Esophagus muscularis mucosa (tissue), 3 donors: Measurements from ENCODE around the gene DGCR8.

Experiments
- POLR2A ChIP-seq: fragments of 450-650 bp; IDR thresholded peaks from one replicate; pipeline ENCODE4 v1.6.1; 2017; ENCODE audit warnings: antibody characterized with exemption, moderate library complexity, mild to moderate bottlenecking, low read depth
- TF ChIP-seq, protein P1 (sequence below), 3 experiments: fragments of 200-600 bp in 2 of 3; fragments of 450-650 bp in 1 of 3; sonication (generic) in 2 of 3; IDR thresholded peaks; one replicate each; pipeline ENCODE4 v1.5.1; 2017 to 2019; ENCODE audit warnings: antibody characterized with exemption in 3 of 3, mild to moderate bottlenecking in 2 of 3, moderate library complexity in 1 of 3

DNA sequence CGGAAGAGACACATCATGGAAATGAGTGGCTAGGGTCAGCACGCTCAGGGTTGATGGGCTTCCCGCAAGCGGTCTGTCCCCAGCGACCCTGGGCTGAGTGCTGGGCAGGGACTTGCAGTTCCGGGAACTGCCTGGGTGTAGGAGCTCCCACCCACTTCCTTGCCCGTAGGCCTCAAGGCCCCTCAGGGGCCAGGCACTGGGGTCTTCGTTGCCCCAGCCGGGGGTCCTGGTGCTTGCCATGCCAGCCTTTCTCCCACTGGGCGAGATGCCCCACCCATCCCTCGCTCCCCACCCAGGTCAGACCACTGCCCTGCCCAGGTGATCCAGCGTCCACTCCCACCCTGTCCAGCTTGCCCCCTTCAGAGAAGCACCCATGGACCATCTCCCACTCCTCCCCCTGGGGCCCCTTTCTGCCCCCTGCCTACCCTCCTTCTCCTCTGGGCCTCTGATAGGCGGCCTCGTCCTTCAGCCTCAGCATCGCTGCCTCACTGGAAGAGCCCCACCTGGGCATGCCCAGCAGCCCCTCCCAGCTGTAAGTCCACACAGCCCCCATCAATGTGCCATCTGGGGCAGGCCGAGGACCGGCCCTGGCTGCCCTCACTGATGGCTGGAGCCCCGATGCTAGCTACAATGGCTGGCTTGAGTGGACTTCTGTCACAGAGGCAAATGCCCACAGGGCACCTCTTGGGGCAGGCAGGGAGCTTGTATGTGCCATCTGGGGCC lies 17.8 kb upstream of the DGCR8 start:
- TF ChIP-seq POLR2A = no peak
- TF ChIP-seq, protein P1, sequence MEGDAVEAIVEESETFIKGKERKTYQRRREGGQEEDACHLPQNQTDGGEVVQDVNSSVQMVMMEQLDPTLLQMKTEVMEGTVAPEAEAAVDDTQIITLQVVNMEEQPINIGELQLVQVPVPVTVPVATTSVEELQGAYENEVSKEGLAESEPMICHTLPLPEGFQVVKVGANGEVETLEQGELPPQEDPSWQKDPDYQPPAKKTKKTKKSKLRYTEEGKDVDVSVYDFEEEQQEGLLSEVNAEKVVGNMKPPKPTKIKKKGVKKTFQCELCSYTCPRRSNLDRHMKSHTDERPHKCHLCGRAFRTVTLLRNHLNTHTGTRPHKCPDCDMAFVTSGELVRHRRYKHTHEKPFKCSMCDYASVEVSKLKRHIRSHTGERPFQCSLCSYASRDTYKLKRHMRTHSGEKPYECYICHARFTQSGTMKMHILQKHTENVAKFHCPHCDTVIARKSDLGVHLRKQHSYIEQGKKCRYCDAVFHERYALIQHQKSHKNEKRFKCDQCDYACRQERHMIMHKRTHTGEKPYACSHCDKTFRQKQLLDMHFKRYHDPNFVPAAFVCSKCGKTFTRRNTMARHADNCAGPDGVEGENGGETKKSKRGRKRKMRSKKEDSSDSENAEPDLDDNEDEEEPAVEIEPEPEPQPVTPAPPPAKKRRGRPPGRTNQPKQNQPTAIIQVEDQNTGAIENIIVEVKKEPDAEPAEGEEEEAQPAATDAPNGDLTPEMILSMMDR (IDR thresholded peaks at IDR 0.05) = no peak
